HG03460 (cell line): Measurements from ENCODE around the gene CHCHD1.
"Not testable (repeated sequence)": the region's sequence is repeated elsewhere in the genome, so short reads cannot be mapped to it uniquely, and the experiment has no call there.

Source experiments
- ATAC-seq: cut with Tn5 transposase; IDR thresholded peaks from one replicate; pipeline ENCODE4 v1.9.1; 2021; ENCODE audit not compliant: unreplicated experiment

The CHCHD1 gene

DNA sequence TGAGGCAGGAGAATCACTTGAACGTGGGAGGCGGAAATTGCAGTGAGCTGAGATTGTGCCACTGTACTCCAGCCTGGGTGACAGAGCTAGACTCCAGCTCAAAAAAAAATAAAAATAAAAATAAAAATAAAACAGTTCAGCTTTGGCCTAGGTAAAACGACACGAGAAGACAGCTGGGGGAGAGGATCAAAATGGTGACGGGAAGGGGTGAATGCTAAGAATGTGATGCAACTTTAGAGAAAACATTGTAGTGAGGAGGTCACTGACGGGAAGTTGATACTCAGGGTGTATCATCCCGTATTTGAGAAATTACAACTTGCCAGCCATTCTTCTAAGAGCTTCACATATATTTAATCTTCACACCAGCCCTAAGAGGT, 28.5 kb downstream of the CHCHD1 start:
- ATAC-seq: no peak

DNA sequence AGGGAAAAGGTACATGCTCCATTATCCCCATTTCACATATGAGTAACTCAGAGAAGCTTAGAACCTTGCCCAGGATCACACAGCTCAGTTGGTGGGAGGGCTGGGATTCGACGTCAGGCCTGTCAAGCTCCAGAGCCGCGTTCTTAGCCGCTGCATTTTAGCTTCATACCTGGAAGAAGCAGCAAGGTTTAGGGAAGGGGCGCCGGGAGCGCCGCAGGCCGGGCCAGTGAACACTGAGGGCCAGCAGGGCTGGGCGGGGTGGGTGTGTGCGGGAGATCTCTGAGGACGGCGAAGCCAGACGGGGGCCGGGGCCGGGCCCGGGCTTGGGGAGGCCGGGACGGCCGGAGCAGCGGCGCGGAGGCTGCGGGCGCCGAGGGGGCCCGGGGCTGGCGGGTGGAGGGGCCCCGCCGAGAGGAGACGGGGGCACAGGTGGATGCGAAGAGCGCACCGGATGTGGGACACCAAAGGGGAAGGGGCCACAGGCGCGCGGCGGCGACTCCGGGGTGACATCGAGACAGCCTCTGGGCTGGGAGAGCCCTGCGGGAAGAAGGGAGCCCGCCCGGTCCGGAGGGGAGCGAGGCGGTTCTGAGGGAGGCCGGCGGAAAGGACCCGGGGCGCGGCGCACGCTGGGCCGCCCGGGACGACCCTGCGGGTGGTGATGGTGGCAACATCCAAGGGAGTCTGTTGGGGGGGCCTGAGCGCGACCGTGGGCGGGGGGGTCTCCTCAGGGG, 29.1 kb downstream of the CHCHD1 start:
- ATAC-seq: peak; percentile 39

DNA sequence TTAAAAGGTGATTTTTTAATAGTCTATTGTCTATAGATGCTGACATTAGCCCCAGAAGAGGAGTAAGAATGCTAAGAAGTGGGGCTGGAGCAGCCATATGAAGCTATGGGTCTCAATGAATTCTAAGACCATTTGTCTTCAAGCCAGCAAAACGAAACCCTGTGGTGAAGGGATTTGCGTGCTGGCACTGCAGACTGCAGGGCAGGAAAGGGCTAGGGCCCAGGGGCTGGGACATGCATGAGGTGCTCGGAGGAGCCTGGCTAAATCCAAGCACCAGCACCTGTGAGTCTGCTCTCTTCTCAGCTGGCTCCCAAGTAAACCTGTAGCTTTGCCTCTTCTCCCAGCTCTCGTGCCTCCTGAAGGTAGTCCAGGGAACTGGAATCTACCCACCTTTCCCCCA, 30.8 kb downstream of the CHCHD1 start:
- no peak for ATAC-seq

DNA sequence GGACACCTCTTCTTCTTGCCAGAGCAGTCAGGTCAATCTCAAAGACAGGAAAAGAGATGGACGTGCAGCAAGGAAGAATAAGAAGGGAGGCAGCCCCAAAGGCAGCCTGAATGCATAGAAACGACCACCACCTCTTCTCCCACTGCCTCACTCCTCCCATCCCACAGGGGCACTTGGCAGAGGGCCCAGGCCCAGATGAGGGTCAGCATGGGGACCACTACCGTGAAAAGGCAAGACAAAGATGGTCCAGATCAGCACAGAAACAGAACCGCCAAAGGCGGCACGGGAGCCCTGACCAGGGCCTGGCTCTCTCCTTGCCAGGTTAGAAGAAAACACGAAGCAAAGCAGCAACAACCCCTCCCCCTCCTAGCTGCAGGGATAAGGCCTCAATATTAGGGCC, 31.5 kb downstream of the CHCHD1 start:
- ATAC-seq: no peak

DNA sequence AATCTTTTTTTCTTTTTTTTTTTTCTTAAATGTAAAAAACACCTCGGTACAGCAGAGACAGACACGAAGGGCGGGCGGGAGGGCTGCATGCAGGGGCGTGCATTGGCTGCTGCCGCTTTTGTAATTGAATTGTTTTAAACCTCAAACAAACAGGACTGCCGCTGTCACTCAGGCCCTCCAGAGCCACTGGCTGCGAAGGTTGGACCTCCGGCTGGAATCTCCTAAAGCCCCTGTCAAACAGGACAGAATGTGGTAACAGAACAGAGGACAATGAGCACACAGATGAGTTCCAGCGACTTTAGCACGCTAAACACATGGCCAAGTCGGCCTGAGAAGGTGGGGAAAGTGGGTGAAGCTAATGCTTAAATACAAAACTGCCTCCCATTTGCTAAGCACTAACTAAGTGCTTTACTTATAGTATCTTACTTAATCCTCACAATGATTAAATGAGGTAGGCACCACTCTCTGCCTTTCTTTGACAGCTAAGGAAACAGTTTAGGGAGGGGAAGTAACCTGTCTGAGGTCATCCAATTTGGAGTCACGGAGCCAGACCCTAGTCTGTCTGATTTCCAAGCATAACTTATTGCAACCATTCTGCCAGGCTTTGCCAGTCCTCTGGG, 32.5 kb downstream of the CHCHD1 start:
- no peak for ATAC-seq

DNA sequence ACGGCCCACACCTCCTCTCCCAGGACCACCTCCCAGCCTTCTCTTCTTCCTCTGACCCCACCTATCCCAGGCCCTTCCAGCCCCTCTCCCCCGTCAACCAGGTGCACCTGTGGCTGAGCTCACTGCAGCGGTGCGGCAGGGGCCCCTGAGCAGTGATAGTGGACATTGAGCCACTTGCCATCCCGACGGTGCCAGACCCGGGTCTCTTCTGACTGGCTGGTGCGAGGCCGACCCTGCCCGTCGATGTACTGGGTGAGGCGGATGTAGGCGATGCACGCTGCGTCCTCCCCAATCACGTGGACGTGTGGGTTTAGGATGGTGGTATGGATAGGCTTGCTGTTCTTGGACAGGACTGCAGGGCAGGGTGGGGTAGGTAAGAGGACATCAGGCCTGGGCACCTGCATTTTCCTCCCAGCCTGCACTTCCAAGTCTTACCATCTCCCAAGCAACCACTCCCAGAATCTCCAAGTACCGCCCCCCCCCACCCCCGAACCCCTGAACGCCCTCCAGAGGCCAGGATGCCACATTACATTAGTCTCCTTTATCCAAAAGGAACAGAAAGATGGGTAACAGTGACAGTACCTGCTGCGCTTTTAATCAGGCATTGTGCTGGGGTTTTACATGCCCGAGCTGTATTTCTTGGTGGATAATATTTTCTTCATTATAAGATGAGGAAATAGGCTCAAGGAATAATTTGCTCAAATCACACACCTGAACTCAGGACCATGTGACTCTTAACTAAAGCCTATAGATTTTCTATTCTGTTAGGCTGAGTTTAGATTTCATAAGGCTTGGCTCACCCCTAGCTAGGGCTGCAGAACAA, 33.3 kb downstream of the CHCHD1 start:
- ATAC-seq: no peak

DNA sequence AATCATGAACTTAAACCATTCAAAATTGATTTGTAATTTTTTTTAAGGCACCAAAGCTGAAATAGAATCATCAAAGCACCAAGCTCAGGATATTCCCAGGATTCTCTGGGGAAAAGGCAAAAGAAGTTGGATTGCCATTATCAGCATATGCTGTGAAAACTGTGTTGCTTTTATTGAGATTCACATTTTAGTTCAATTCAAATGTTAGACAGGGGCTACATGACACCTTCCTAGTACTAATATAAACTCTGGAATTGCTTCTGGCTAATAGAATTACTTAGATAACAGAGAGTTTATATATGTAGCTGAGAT, 33.8 kb downstream of the CHCHD1 start:
- no peak for ATAC-seq

DNA sequence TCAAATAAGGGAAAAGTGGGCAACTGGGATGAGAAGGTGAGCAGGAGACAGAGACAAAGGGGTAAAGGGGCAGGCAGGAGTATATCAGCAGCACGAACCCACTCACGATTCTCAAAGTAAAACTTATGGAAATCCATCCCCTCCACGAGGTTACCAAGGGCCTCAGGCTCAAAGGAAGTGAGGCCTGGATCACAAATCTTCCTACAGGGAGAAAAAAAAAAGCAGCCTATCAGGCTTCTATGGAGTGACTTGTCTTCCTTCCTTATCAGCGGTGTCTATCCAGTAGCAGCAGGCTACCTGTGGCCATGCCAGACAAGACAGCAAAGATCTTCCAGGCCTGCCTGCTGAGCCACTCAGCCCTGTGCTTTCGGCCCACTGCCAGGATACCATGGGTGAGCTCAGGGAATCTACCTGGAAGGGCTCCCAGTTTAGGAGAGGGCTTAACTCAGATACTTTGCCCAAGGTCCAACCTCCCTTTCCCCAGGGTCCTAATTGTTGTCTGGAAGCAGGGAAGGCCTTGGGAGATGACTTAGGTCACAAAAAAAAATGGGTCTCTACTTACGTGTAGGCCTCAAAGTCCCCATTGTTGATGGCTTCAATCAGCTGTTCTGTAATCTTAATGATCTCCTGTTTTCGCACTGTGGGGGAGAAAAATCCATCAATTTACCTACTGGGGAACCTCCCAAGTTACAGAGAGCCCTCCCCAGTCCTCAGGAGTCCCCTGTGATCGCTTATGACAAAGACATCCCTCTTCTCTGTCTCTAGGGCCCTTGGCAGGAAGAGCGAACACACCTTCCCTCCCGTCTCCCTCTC, 35.3 kb downstream of the CHCHD1 start:
- ATAC-seq: no peak

DNA sequence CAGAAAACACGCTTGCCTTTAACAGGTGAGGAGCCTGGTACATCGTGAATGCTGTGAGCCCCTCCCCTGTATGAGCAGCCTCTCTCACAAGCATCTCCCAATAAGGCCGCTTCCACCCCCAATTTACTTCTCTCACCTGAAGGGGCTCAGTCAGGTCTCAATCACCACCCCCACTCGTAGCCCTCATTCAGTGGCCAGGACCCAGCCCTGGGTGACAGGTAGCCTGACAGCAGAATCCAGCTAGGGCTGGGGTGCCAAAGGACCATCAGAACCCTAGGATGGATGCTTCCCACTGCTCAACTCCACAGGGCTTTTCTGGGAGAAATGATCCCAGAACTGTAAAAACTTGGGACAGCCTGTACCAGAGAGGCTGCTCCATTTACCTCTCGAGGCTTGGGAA, 36.0 kb downstream of the CHCHD1 start:
- no peak for ATAC-seq

DNA sequence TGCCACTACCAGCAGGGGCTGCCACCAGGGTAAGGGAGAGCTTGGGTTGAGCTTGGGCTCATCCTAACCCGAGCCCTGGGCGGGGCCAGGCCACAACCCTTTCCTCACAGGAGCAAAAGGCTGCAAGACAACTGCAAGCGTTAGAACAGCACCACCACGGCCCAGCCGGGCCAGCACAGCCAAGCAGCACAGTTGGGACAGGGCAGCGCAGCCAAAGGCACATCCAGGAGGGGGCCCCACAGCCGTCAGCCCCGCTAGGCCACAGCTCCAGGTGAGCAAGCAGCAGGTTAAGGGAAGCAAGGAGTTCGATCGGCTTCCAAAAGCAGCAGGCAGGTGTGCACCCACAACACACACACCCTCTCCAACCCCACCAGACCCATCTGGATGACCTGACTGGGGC, 36.6 kb downstream of the CHCHD1 start:
- no peak for ATAC-seq

DNA sequence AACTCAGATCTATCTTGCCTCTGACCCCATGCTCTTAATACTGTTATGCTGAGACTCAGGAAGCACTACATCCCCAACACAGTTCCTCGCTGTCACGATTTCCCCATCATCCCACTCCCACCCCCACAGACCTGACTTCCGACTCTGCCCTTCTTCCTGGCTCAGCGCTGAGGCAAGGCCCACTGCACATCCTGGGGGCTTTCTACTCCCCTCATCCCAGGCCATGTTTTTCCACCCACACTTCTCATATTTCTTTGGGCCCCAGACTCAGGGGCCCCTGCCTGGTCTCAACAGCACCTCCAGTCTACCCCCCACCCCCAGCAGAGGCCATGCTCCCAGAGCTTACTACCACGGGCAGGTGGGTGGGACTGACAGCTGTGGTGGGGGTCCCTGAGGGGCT, 37.2 kb downstream of the CHCHD1 start:
- ATAC-seq: no peak

DNA sequence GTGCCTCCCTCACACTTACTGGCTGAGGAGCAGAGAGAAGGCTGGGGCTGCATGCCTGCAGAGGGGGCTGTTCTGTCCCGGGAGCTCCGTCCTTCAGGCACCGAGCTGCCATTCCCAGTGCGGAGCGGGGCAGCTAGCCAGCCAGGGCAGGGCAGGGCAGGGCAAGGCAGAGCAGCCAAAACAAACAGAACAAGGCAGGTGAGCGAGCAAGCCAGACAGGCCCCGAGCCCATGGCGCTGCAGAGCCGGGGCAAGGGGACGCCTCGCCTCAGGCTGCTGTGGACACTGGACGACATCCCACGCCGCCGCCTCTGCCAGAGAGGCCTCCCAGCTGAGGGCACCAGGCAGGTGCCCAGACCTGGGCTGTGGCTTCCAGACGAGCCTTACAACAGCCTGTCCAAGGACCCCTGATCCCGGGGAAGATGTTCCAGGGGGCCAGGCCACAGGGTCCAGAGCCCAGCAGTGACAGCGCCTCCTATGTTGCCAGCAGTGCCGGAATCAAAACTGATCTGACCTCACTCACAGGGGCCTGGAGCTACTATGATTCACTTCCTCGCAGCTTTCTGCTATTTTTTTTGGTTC, 37.8 kb downstream of the CHCHD1 start:
- no peak for ATAC-seq

DNA sequence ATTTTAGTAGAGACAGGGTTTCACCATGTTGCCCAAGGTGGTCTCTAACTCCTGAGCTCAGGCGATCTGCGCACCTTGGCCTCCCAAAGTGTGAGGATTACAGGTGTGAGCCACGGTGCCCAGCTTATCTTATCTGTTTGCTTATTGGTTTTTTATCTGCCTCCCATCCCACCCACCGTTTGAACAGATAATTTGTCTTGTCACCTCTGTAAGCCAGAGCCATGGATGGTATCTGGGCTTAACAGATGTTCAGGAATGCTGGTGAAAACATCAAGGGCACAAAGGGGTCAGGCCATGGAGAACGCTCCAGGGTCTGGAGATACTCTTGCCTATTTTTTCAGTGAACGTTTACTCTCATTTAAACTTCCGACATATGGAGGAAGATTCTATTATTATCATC, 41.5 kb downstream of the CHCHD1 start:
- ATAC-seq: no peak

DNA sequence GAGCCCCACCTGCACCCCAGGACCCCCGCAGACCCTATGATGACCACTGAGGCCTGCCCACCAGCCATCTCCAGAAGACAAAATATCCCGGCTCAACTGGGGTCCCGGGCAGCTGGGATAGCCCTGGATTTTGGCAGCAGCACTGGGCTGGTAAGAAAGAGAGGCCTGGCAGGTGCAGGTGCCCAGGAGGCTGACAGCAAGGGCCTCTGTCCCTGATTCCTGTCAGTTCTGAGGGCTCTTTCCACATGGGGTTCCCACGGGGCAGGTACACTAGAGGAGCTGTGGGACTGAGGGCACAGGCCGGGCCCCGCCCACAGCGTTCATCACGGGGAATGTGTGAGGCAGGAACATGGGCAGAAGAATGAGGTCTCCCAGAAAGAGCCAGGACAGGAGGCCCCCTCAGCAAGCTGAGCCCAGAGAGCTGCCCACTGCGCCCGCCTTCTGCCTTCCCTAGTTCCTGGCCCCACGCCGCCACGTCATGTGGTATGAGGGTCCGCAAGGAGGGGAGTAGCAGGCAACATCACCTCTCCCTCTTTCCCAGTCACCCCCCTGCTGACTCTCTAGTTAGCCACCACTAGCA, 42.4 kb downstream of the CHCHD1 start:
- ATAC-seq: no peak

DNA sequence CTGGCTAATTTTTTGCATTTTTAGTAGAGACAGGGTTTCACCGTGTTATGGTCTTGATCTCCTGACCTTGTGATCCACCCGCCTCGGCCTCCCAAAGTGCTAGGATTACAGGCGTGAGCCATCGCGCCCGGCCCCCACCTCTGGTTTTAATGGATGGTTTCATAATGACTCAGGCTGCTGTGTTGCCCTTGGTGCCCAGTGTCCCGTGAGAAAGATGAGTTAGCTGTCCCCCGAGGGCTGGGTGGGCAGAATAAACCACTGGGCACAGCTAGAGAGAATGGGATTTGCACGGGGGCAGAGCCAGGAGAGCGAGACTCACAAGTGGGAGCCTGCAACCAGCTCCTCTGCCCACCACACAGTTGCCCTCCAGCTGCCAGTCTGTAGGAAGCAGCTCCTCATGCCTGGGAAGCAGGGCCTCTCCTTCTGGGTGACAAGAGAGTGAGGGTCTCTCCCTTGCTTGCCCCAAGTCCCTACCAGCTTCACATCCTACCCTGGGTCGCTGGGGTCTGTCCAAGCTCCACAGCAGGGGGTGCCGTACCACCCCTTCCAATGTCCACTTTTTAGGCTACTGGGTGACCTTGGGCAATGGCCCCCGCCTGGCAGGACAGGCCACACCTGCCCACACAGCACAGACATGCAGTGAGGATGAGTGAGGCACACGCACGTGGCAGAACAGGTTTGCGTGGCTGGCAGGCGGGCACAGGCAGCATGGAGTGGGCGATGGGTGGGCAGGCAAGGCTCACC, 45.7 kb downstream of the CHCHD1 start:
- ATAC-seq: no peak

DNA sequence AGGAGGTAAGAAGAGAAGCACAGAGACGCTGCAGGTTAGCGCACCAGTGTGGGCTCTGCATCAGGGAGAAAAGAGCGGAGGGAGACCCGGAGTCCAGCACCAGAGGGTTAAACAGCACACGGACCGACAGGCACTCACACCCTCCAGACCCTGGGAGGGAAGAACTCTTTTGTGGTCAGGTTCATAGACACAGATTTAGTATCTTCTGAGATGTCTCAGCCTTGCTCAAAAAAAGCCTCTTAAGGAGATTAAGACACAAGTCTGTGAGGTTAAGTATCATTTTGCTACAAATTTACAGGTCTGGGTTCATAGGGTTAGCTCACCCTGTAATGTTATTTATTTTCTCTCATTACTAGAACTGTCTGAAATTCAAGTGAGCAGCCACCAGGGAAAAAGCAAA, 46.3 kb downstream of the CHCHD1 start:
- ATAC-seq: no peak

DNA sequence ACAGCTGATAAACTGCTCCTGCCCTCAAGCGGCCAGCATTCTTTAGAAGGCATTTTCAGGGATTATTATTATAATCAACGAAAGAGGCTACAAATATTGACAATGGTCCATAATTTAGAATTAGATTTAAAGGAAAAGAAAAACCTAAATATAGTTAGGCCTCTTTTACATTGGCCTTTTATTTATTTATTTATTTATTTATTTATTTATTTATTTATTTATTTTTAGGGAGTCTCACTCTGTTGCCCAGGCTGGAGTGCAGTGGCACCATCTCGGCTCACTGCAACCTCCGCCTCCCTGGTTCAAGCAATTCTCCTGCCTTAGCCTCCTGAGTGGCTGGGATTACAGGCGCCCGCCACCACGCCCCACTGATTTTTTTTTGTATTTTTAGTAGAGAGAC, 47.2 kb downstream of the CHCHD1 start:
- not testable (repeated sequence) for ATAC-seq
